Gastroesophageal sphincter (tissue), 3 donors: ENCODE data around the gene DNAH9.

ENCODE experiments used
- EP300 ChIP-seq: sonication (generic); formaldehyde crosslinking; IDR thresholded peaks from one replicate; pipeline ENCODE4 v1.6.1; 2017; ENCODE audit warnings: antibody characterized with exemption, mild to moderate bottlenecking
- POLR2A ChIP-seq, 2 donors: fragments of 450-650 bp; IDR thresholded peaks; one replicate each; pipeline ENCODE4 v1.6.1; 2017; ENCODE audit warnings: antibody characterized with exemption in 2 of 2, mild to moderate bottlenecking in 2 of 2, moderate library complexity in 1 of 2
- POLR2AphosphoS5 ChIP-seq: sonication (generic); formaldehyde crosslinking; IDR thresholded peaks from one replicate; pipeline ENCODE4 v1.6.1; 2017; ENCODE audit warnings: antibody characterized with exemption
- TF ChIP-seq, protein P1 (sequence below), 4 experiments: fragments of 200-600 bp in 2 of 4; fragments of 450-650 bp in 2 of 4; sonication (generic) in 1 of 4; IDR thresholded peaks; one replicate each; pipeline ENCODE4 v1.5.1; 2017 to 2019; ENCODE audit warnings: antibody characterized with exemption in 4 of 4, mild to moderate bottlenecking in 2 of 4, moderate library complexity in 2 of 4

DNA sequence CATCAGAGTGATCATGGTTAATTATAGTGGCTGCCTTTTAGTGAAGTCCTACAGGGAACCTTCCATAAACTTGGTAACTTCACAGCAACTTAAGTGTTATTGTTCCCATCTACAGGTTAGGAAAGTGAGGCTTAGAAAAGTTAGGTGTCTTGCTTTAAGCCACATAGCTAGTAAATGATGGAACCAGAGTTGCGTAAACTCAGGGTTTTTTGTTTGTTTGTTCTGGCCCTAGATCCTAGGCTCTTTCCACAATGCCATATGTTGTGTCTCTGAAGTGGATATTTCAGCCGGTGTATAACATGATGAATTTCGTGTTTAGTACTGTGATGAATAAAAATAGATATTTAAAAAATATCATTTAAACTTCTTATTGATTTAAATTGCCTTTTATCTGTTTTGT is 27.6 kb downstream of the DNAH9 start:
- TF ChIP-seq, protein P1, sequence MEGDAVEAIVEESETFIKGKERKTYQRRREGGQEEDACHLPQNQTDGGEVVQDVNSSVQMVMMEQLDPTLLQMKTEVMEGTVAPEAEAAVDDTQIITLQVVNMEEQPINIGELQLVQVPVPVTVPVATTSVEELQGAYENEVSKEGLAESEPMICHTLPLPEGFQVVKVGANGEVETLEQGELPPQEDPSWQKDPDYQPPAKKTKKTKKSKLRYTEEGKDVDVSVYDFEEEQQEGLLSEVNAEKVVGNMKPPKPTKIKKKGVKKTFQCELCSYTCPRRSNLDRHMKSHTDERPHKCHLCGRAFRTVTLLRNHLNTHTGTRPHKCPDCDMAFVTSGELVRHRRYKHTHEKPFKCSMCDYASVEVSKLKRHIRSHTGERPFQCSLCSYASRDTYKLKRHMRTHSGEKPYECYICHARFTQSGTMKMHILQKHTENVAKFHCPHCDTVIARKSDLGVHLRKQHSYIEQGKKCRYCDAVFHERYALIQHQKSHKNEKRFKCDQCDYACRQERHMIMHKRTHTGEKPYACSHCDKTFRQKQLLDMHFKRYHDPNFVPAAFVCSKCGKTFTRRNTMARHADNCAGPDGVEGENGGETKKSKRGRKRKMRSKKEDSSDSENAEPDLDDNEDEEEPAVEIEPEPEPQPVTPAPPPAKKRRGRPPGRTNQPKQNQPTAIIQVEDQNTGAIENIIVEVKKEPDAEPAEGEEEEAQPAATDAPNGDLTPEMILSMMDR (IDR thresholded peaks at IDR 0.05), result no peak
- TF ChIP-seq EP300 (no peak), POLR2AphosphoS5 (no peak), POLR2A (IDR thresholded peaks at IDR 0.05) (no peak)
